GM20000 (cell line): Measurements from ENCODE around the gene KRT34.

Source experiments
- DNase-seq: peaks from one replicate; pipeline ENCODE4 v3.0.0; 2012; ENCODE audit warnings: low spot score
- TF ChIP-seq, protein P1 (sequence below): IDR thresholded peaks from 2 replicates; pipeline ENCODE4 v1.5.1; 2012; ENCODE audit warnings: mild to moderate bottlenecking, control low read depth; ENCODE audit errors: extremely low read depth, missing control alignments

Gene KRT34

DNA sequence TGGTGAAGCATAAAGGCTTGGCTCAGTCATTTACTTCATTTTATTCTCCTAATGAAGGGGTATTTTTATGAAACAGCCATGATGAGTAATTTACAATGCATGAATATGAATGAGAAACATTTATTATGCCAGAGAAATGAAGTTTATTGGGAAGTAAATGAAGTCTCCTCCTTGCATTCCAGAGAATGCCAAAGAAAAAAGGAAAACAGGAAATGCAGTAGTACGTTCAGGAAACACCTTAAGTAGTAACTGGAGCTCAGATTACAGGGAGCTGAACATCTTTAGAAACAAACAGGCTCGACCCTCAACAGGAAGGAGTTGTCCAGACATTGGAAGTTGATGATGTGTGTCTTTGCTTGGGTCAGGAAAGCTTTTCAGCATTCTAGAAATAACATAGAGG lies 4.6 kb downstream of the KRT34 start:
- DNase-seq: no peak

DNA sequence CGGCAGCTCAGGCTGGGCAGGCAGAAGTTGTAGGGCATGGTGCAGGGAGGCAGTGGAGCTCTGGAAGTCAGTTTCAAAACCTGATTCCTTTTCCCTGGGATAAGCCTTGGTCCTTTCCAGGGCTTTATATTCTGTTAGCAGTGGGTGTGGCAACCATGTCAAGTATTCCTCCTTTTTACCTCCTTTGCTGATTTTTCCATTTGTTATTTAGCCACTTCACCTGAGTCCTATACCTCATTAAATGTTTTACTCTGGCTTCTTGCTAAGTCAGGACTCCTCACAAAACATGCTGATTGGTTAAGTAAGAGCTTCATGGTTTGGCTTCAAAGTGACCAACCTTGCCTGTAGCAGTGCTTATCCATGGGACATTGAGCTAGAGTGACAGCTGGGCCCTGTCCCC lies 12.4 kb downstream of the KRT34 start, which contains the start of gene KRT33B:
Gene KRT33B, minus strand, starts transcription at position 101 of the 400 bp plus-strand sequence. Its CDS starts 63 bp downstream, at position 38.
- no peak for DNase-seq
- TF ChIP-seq, protein P1, sequence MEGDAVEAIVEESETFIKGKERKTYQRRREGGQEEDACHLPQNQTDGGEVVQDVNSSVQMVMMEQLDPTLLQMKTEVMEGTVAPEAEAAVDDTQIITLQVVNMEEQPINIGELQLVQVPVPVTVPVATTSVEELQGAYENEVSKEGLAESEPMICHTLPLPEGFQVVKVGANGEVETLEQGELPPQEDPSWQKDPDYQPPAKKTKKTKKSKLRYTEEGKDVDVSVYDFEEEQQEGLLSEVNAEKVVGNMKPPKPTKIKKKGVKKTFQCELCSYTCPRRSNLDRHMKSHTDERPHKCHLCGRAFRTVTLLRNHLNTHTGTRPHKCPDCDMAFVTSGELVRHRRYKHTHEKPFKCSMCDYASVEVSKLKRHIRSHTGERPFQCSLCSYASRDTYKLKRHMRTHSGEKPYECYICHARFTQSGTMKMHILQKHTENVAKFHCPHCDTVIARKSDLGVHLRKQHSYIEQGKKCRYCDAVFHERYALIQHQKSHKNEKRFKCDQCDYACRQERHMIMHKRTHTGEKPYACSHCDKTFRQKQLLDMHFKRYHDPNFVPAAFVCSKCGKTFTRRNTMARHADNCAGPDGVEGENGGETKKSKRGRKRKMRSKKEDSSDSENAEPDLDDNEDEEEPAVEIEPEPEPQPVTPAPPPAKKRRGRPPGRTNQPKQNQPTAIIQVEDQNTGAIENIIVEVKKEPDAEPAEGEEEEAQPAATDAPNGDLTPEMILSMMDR: no peak

More for the DNA sequence above, 4.6 kb downstream of the KRT34 start:
- TF ChIP-seq, protein P1: no peak

DNA sequence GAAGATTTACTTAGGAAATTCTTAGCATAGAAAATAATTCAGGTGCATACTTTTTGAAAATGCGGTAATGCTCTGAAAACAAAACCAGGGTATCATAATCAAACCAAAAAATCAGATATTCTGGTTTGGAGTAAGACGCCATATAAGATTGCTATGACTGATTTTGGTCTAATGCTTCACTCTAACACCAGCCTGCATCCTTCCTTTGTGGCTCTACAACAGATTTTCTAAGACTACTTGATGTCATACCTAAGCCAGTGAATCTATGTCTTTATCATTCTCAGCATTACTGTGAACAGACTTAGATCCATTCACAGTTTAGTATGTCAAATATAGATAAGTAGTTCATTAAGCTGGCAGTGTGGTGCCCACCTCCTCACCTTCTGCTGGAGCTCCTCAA lies 13.1 kb downstream of the KRT34 start:
- DNase-seq: no peak
- TF ChIP-seq, protein P1: no peak

DNA sequence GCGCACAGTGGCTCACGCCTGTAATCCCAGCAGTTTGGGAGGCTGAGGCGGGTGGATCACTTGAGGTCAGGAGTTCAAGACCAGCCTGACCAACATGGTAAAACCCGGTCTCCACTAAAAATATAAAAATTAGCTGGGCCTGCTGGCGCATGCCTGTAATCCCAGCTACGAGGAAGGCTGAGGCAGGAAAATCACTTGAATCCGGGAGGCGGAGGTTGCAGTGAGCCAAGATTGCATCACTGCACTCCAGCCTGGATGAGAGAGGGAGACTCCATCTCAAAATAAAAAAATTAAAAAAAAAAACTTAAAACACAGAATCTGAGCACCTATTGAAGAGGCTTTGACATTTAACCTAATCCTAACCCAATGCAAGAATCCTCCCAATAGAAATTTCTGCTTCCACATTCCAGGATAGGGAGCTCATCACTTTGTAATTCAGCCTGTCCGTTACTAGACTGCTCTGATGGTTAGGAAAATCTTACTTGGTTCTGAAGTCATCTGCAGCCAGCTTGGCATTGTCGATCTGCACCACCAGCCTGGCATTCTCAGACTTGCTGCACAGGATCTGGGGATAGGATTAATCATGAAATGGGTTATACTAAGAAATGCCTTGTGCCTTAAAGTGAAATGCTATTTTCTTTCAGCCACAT lies 14.6 kb downstream of the KRT34 start:
- TF ChIP-seq, protein P1: no peak
- DNase-seq: no peak

DNA sequence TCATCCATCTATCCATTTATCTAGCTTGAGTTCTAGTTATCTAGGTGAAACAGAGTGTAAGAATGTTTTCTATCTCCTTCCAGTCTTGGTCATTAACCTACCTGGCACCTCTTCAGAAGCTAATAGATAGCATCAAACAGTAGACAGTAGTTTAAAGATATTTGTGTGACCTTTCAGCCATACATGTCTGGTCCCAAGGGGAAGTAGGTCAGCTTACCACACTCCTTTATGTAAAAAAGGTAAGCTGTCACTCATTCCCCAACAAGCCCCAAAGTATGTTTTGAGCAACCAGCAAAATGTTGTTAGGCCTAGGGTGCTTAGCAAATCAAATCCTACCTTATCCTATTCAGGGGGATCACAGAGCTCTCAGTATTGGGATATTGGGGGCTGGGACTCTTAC lies 16.0 kb downstream of the KRT34 start:
- no peak for DNase-seq
- TF ChIP-seq, protein P1: no peak

DNA sequence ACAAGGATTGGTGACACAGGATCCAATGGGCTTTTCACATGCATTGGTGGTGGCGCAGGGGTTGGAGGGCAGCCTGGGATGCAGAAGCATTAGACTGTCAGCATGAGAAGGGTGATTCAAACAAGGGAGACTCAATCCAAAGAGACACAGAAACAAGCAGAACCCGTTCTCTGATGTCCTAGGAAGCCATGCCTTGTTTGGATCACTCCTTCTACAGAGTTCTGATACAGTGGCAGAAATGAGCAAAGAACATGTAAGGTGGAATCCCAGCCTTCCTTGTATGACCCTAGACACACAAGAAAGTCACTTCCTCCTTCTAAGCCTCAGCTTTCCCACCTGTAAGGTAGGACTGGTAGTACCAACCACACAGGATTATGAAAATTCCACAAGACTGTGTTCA lies 18.2 kb downstream of the KRT34 start:
- DNase-seq: no peak
- TF ChIP-seq, protein P1: no peak

DNA sequence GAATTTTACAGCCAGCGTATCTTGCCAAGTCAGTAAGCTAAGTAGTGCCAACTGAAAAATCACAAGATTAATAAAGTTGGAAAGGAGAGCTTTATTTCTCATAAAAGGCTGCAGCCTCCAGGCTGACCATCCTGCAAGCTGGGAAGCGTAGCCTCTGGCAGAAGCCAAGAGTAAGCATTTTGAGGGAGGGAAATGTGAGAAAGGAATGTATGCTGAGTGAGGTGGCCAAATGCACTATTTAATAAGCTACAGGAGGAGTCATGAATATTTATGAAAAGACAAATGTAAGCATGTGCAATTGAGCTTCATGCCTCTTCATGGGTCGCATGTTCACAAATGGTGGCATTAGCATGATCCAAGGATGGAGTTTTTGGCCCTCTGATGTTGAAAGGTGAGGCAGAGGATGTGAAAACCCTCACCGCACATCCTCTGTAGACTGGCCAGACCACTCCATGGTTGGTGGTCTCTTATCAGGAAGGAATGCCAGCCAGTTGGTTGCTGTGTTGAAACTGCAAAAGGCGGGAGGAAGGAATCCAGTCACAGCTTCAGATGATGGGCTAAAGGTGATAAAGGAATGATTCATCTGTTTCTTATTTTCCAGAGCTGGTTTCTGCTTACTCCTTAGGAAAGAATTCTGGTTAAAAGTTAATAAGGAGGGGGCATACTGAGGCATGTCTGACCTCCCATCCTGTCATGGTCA lies 21.7 kb downstream of the KRT34 start:
- DNase-seq: no peak
- TF ChIP-seq, protein P1: no peak
